ENCODE measurements around the gene CYSRT1. TPM values are rescaled to one million over a fixed set of nuclear protein-coding genes. Genes with fewer than 3 reads are reported as not detected.
"Not testable (repeated sequence)": the region's sequence is repeated elsewhere in the genome, so short reads cannot be mapped to it uniquely, and the experiment has no call there.

The CYSRT1 gene
- total RNA-seq, 2 experiments from 2014 or later, result 0.45 to 0.55 TPM

DNA sequence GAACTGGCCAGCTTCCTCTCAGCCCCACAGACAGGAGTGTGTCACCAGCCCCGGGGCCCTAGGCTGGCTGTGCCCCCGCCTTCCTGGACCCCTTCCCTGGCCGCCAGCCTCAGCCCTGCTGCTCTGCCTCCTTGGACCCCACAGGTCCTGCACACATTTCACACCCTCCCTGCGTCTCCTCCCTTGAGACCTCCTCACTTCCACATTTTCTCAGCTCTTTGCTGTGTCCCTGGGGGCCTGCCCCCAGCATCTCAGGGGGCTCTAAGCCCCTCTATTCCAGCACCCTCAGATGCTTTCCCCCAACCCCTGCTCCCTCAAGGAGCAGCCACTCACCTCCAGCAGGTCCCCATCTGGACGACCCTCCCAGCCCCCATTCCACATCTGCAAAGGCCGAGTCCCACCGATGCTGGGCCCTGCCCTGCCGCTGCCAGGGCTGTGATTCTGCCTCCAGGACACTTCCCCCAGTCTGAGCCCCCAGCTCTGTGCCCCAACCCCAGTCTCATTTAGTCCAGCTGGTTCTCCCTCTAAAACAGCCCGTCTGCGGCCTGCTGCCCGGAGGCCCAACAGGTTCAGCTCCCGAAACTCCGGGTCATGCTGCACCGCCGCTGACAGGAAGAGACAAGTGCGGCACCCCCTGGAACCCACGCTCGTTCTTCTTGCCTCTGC, 9.9 kb downstream of the CYSRT1 start:
- no peaks in the 10 kb centered on the region for H3K36me3 Mint-ChIP-seq
- H3K27me3 Mint-ChIP-seq, result no peaks in the 10 kb centered on the region
- no peaks in the 10 kb centered on the region for H3K9me3 Mint-ChIP-seq
- H3K27ac Mint-ChIP-seq, result no peak overlapping the region
- ATAC-seq (ENCODE audit: low read depth) (no peak), DNase-seq (no peak)
- POLR2A ChIA-PET, result interaction anchor here (1.1 kb wide), 1 partner anchor 165 kb away, joined by 3 read pairs; no protein-coding TSS in a partner anchor
- peaks cover 8% of the 10 kb centered on the region for H3K4me1 Mint-ChIP-seq
- H3K4me3 Mint-ChIP-seq, result no peak overlapping the region

DNA sequence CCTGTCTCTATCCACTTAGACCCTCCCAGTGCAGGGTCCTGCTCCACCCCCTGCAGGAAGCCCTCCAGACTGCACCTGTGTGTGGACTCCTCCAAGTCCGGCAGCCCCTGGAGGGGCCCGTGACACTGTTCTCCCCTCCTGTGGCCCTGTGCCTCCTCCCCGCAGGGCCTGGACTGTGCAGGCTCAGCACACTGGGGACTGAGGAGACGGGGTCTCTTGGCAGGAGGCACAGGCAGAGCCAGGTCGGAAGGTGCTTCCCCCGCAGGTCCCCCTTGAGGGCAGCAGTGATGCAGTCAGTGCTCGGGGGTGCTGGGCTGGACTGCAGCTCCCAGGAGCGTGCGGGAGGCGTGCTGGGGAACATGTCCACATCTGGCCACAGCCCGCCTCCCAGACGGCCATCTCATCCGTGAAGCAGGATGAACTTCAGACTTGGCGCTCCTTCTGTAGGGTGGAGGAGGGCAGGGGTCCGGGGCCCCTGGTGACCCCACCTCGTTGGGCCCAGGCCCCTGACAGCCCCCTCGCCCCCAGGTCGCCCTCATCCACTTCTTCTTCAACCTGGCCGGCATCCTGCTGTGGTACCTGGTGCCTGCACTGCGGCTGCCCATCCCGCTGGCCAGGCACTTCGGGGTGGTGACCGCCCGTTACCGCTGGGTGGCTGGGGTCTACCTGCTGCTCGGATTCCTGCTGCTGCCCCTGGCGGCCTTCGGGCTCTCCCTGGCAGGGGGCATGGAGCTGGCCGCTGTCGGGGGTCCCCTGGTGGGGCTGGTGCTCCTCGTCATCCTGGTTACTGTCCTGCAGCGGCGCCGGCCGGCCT, 10.7 kb downstream of the CYSRT1 start:
- peak overlapping the region; percentile 30 for H3K27ac Mint-ChIP-seq
- no peak for ATAC-seq (ENCODE audit: low read depth)
- no peaks in the 10 kb centered on the region for H3K9me3 Mint-ChIP-seq
- no peaks in the 10 kb centered on the region for H3K27me3 Mint-ChIP-seq
- peaks cover 8% of the 10 kb centered on the region for H3K4me1 Mint-ChIP-seq
- peak; percentile 36 for DNase-seq
- H3K36me3 Mint-ChIP-seq, result no peaks in the 10 kb centered on the region
- POLR2A ChIA-PET, result interaction anchor here (1.0 to 1.2 kb wide), 6 partner anchors 21 to 189 kb away, joined by 3 to 8 read pairs (median 4); partner anchors contain the start of genes ANAPC2, NPDC1, SSNA1 and TPRN
- no peak overlapping the region for H3K4me3 Mint-ChIP-seq

DNA sequence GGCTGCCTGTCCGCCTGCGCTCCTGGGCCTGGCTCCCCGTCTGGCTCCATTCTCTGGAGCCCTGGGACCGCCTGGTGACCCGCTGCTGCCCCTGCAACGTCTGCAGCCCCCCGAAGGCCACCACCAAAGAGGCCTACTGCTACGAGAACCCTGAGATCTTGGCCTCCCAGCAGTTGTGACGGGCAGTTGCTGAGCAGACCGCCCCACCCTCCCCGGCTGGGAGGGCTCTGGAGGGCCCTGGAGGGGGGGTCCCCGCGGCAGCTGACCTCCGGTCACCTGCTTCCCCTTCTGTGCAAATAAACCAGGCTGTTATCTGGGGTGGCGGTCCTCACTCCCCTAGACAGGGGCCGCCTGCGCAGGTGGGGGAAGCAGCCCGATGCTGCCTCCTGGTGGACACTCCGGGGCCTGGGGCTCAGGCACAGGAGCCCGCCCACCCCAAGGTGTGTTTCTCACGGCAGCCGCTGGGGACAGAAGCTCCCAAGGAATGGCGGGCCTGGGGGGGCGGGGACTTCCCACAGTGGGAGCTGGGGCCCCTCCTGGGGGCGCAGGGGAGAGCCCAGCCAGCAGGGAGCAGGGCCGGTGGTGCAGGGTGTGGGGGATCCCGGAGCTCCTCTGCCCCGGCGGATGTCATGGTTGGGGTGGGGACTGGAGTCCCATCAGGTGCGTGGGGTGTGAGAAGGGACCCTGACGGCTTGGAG, 11.4 kb downstream of the CYSRT1 start:
- no peaks in the 10 kb centered on the region for H3K27me3 Mint-ChIP-seq
- no peak overlapping the region for H3K4me3 Mint-ChIP-seq
- H3K9me3 Mint-ChIP-seq, result no peaks in the 10 kb centered on the region
- H3K36me3 Mint-ChIP-seq, result peaks cover 3% of the 10 kb centered on the region
- peaks cover 8% of the 10 kb centered on the region for H3K4me1 Mint-ChIP-seq
- DNase-seq (peak; percentile 93), ATAC-seq (ENCODE audit: low read depth) (peak; percentile 25)
- H3K27ac Mint-ChIP-seq, result no peak overlapping the region
- POLR2A ChIA-PET, result interaction anchor here (0.6 to 1.2 kb wide), 8 partner anchors 19 to 190 kb away, joined by 3 to 8 read pairs (median 4); partner anchors contain the start of genes ANAPC2, MAN1B1, NELFB and NPDC1

DNA sequence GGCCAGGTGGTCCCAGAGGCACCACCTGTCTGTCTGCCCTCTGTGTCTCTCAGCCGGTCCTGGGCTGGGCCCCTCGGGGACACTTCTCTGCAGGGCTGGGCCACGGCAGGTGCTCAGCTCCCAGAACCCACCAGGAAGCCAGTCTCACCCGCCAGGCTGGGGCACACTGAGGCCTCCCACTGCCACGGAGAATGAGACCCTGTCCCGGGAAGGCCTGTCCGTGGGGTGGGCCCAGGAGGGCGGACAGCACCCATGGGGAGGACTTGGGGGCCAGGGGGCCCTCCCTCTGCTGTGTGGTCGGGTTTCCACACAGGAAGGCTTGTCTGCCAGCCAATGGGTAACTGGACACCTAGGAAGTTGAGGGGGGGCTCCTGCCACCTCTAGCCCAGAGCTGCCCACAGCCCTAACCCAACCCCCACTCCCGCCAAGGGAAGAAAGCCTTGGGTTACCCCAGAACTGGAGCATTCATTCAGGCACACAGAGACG, 12.0 kb downstream of the CYSRT1 start:
- no peak for DNase-seq
- Mint-ChIP-seq H3K4me3 (no peak overlapping the region), H3K36me3 (peaks cover 4% of the 10 kb centered on the region), H3K27me3 (no peaks in the 10 kb centered on the region), H3K4me1 (peaks cover 8% of the 10 kb centered on the region), H3K9me3 (no peaks in the 10 kb centered on the region), H3K27ac (no peak overlapping the region)
- no peak for ATAC-seq (ENCODE audit: low read depth)
- POLR2A ChIA-PET, result interaction anchor here (0.6 to 1.2 kb wide), 8 partner anchors 18 to 190 kb away, joined by 3 to 8 read pairs (median 4); partner anchors contain the start of genes ANAPC2, MAN1B1, NELFB and NPDC1

DNA sequence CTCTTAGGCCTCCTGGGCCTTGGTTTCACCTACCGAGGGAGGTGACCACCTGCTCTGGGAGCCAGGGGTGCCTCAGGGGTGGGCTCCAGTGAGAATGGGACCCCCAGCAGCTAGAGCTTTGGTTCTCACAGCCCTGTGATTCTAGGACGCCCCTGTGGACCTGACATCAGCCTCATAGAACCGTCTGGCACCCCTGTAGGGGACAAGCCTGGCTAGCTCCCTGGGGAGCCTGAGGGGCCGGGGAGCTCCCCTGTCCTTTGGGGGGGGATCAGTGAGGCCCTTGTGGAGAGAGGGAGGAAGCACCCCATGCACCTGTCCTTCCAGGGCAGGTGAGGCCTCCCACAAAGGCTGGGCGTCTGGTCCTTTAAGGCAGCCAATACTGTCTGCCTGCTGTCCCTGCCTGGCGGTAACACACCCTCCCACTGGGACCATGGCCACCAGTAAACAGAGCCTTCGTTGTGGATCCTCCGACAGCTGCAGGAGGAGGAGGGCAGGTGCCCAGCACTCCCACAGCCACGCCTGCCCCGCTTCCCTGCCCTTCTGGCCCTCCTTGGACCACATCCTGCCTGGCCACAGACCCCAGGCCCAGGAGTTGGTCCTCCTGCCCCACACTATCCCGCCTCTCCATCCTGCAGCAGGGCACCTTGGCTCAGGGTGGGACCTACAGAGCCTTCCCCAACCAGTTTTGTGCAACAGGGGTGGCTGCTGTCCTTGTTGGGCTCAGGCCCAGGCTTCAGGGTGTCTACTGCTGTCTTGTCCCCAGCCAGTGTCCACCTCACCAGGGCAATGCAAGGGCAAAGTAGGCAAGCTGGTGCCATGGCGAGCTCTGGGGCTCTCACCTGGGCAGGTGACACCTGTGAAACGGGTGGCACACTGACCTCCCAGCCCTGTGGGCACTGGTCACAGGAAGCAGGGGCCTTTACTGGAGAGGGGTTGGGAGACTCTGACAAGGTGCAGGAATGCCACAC, 13.1 kb downstream of the CYSRT1 start:
- no peaks in the 10 kb centered on the region for H3K9me3 Mint-ChIP-seq
- POLR2A ChIA-PET, result interaction anchor here (1.5 kb wide), 1 partner anchor 108 kb away, joined by 5 read pairs; no protein-coding TSS in a partner anchor
- no peaks in the 10 kb centered on the region for H3K27me3 Mint-ChIP-seq
- no peak overlapping the region for H3K4me3 Mint-ChIP-seq
- ATAC-seq (ENCODE audit: low read depth), result no peak
- peaks cover 14% of the 10 kb centered on the region for H3K36me3 Mint-ChIP-seq
- peaks cover 15% of the 10 kb centered on the region for H3K4me1 Mint-ChIP-seq
- no peak for DNase-seq
- no peak overlapping the region for H3K27ac Mint-ChIP-seq

DNA sequence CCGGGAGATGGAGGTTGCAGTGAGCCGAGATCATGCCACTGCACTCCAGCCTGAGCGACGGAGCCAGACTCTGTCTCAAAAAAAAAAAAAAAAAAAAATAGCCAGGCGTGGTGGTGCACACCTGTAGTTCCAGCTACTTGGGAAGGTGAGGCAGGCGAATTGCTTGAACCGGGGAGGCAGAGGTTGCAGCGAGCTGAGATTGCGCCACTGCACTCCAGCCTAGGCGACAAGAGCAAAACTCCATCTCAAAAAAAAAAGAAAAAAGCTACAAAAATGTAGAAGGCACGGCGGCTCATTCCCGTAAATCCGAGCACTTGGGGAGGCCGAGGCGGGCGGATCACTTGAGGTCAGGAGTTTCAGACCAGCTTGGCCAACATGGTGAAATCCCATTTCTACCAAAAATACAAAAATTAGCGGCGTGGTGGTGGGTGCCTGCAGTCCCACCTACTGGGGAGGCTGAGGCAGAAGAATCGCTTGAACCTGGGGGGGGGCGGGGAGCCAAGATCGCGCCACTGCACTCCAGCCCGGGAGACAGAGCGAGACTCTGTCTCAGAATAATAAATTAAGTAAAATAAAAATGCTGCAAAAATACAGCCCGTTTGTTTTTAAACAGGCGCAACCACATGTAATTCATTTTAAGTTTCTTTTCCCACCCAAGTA, 14.7 kb downstream of the CYSRT1 start:
- H3K9me3 Mint-ChIP-seq; ATAC-seq (ENCODE audit: low read depth); H3K27me3 Mint-ChIP-seq; DNase-seq: not testable (repeated sequence)
- Mint-ChIP-seq H3K4me3 (peak overlapping the region; percentile 78), H3K4me1 (peaks cover 24% of the 10 kb centered on the region), H3K36me3 (peaks cover 20% of the 10 kb centered on the region), H3K27ac (peak overlapping the region; percentile 34)
- POLR2A ChIA-PET, result interaction anchor here (0.6 to 6.7 kb wide), 26 partner anchors 9 to 379 kb away, joined by 3 to 171 read pairs (median 10); partner anchors contain the start of genes ANAPC2, CYSRT1, DPP7 and MAN1B1

DNA sequence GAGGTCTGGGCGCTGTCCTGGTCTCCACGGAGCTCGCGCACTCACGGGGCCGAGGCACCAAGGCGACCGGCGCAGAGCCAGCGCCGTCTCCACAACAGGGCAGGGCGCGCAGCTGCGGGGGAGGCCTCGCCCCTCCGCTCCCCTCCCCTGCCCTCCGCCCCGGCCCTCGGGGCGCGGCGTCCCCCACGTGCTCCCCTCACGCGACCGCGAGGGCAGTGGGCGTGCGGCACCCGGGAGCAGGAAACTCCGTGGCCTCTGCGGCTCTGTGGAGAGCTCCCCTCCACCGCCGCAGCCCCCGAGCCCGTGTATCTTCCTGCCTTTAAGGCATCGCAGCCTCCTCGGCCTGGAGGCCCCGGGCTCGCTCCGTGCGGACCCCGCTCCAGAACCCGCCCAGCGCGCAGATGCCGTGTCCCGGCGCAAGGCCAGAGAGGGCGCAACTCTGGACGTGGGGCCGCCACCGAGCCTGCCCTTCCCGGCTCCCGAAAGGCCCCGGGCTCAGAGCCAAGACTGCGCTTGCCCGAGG, 15.4 kb downstream of the CYSRT1 start:
- peak; percentile 21 for ATAC-seq (ENCODE audit: low read depth)
- H3K4me1 Mint-ChIP-seq, result peaks cover 24% of the 10 kb centered on the region

DNA sequence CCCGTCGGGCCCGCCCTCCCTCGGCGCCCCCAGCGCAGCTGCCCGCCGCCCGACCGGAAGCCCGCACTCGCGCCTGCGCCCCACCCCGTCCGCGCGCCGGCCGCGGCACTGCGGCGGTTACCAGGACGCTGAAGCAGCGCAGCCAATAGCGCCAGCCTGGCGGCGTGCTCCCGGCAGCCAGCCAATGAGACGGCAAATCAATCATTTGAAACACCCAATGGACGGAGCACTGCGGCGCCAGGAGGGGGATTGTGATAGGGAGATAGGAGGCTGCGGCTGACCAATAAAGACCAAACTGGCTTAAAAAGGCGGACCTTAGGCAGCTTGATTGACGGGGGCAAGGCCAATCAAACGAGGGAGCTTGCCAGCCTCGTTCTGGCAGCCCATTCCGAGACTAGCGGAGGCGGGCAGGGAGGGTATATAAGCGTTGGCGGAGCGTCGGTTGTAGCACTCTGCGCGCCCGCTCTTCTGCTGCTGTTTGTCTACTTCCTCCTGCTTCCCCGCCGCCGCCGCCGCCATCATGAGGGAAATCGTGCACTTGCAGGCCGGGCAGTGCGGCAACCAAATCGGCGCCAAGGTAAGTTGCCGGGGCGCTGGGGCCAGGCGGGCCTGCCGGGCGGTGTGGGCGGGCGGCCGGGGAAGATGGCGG, 16.0 kb downstream of the CYSRT1 start, which contains the start of gene TUBB4B:
Gene TUBB4B (plus strand): TSS at position 447 of the 649 bp plus-strand sequence. CDS start 74 bp downstream, at position 521.
- Mint-ChIP-seq H3K27me3 (no peaks in the 10 kb centered on the region), H3K9me3 (no peaks in the 10 kb centered on the region), H3K4me1 (peaks cover 24% of the 10 kb centered on the region), H3K4me3 (peak within 1 kb of the TSS; percentile 90), H3K27ac (peak within 1 kb of the TSS; percentile 93), H3K36me3 (peaks cover 20% of the 10 kb centered on the region)
- DNase-seq, result peak; percentile 99
- ATAC-seq (ENCODE audit: low read depth), result peak; percentile 83
- POLR2A ChIA-PET, result interaction anchor here (0.6 to 6.7 kb wide), 50 partner anchors 8 to 450 kb away, joined by 3 to 171 read pairs (median 5); partner anchors contain the start of genes ANAPC2, ARRDC1, CYSRT1 and DPP7

More for the DNA sequence above, 15.4 kb downstream of the CYSRT1 start:
- peak overlapping the region; percentile 34 for H3K27ac Mint-ChIP-seq
- H3K36me3 Mint-ChIP-seq, result peaks cover 20% of the 10 kb centered on the region
- no peak for DNase-seq
- peak overlapping the region; percentile 78 for H3K4me3 Mint-ChIP-seq
- no peaks in the 10 kb centered on the region for H3K9me3 Mint-ChIP-seq
- POLR2A ChIA-PET, result interaction anchor here (0.6 to 6.7 kb wide), 52 partner anchors 9 to 450 kb away, joined by 3 to 171 read pairs (median 5); partner anchors contain the start of genes ANAPC2, ARRDC1, CYSRT1 and DPP7
- no peaks in the 10 kb centered on the region for H3K27me3 Mint-ChIP-seq

DNA sequence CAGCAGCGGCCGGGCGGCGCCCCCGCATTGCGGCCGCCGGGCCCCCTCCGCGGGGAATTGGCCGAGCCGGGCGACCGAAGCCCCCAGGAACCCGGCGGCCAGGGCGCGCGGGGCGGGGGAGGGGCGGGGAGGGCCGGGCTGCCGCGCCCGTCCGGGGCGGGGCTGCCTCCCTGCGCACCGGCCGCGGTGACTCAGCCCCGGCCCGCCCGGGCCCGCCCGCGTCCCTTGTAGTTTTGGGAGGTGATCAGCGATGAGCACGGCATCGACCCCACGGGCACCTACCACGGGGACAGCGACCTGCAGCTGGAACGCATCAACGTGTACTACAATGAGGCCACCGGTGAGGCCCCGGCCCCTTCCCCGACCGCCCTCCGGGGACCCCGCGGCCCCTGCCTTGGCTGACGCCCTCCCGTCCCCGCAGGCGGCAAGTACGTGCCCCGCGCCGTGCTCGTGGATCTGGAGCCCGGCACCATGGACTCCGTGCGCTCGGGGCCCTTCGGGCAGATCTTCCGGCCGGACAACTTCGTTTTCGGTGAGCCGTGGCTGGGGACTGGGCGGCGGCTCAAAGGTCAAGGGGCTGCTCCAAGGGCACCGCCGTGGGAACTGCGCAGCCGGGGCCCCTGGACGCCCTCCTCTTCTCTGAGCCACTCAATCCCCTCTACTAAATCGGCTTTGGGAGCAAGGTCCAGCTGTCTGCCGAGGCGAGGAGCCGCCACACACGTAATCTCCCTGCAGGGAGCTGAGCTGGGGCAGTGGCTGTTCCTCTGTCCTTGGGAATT, 16.7 kb downstream of the CYSRT1 start:
- H3K36me3 Mint-ChIP-seq, result peaks cover 20% of the 10 kb centered on the region
- DNase-seq (peak; percentile 79), ATAC-seq (ENCODE audit: low read depth) (peak; percentile 13)
- peaks cover 24% of the 10 kb centered on the region for H3K4me1 Mint-ChIP-seq
- peak overlapping the region; percentile 86 for H3K4me3 Mint-ChIP-seq
- POLR2A ChIA-PET, result interaction anchor here (0.7 to 6.7 kb wide), 32 partner anchors 11 to 363 kb away, joined by 3 to 171 read pairs (median 6); partner anchors contain the start of genes ANAPC2, ARRDC1, CYSRT1 and DPP7
- no peaks in the 10 kb centered on the region for H3K27me3 Mint-ChIP-seq
- H3K27ac Mint-ChIP-seq, result peak overlapping the region; percentile 80
- no peaks in the 10 kb centered on the region for H3K9me3 Mint-ChIP-seq

All from activated naive CD8-positive, alpha-beta T cell treated with anti-CD3 and anti-CD28 coated beads, Interleukin-2, amount 10 ng/mL, durations not matched to agents 7 days and 5 days (primary cell).